SK-N-SH (cell line): ENCODE measurements around the gene CALR3.

Source experiments
- CHD2 ChIP-seq: fragments of 150-350 bp; IDR thresholded peaks from 2 replicates; pipeline ENCODE4 v1.6.1; 2018; ENCODE audit warnings: low read length; ENCODE audit not compliant: partially characterized antibody
- CTCF ChIP-seq: fragments of 200-600 bp; sonication (generic); IDR thresholded peaks from 2 replicates; pipeline ENCODE4 v1.6.1; 2017; ENCODE audit warnings: antibody characterized with exemption, mild to moderate bottlenecking, moderate library complexity
- GABPA ChIP-seq: IDR thresholded peaks from 2 replicates; pipeline ENCODE4 v1.4.0; 2012; ENCODE audit warnings: low read depth, mild to moderate bottlenecking
- JUND ChIP-seq: IDR thresholded peaks from 2 replicates; pipeline ENCODE4 v1.4.0; 2012
- MAX ChIP-seq: IDR thresholded peaks from 2 replicates; pipeline ENCODE4 v1.4.0; 2012; ENCODE audit warnings: low read depth
- MXI1 ChIP-seq: IDR thresholded peaks from 2 replicates; pipeline ENCODE4 v1.6.1; 2012; ENCODE audit warnings: mild to moderate bottlenecking, low read depth, low read length, improper control_type of control experiment
- NRF1 ChIP-seq: IDR thresholded peaks from 2 replicates; pipeline ENCODE4 v1.6.1; 2012; ENCODE audit warnings: low read depth, mild to moderate bottlenecking, low read length
- TAF1 ChIP-seq: IDR thresholded peaks from 2 replicates; pipeline ENCODE4 v1.6.1; 2012; ENCODE audit warnings: low read depth, mild to moderate bottlenecking, low read length, moderate library complexity, borderline replicate concordance

DNA sequence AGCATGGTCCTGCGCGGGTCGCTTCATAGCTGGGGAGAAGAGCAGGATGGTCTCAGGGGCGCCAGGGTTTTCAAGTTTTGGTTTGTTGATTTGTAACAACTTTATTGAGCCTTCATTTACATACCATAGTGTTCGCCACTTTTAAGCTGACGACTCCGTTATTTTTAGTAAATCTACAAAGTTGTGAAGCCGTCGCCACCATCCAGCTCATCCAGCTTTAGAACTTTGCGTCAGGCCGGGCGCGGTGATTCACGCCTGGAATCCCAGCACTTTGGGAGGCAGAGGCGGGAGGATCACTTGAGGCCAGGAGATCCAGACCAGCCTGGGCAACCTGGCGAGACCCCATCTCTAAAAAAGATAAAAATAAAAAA is 631 bp upstream of the CALR3 start:
- TF ChIP-seq CTCF (no peak), MXI1 (no peak; the same call in 1 of the 2 replicates), TAF1 (no peak), GABPA (no peak), NRF1 (no peak), JUND (no peak), CHD2 (no peak), MAX (no peak)
